SK-N-SH (cell line): ENCODE data around the gene BTBD10.

ENCODE experiments used
- CTCF ChIP-seq: fragments of 200-600 bp; sonication (generic); IDR thresholded peaks from 2 replicates; pipeline ENCODE4 v1.6.1; 2017; ENCODE audit warnings: antibody characterized with exemption, mild to moderate bottlenecking, moderate library complexity
- EP300 ChIP-seq, 2 experiments: IDR thresholded peaks; 2 replicates each; pipeline versions ENCODE4 v1.4.0 to v1.6.1; 2012; ENCODE audit warnings: borderline replicate concordance in 1 of 2, low read depth in 1 of 2, low read length in 1 of 2
- POLR2AphosphoS5 ChIP-seq: IDR thresholded peaks from 2 replicates; pipeline ENCODE4 v1.6.1; 2012; ENCODE audit warnings: low read depth, low read length
- SIN3A ChIP-seq: IDR thresholded peaks from 2 replicates; pipeline ENCODE4 v1.6.1; 2012; ENCODE audit warnings: low read depth, mild to moderate bottlenecking, low read length, moderate library complexity, borderline replicate concordance
- TEAD4 ChIP-seq: IDR thresholded peaks from 2 replicates; pipeline ENCODE4 v1.4.0; 2012; ENCODE audit warnings: mild to moderate bottlenecking, borderline replicate concordance; ENCODE audit not compliant: insufficient read depth
- YY1 ChIP-seq: IDR thresholded peaks from 2 replicates; pipeline ENCODE4 v1.4.0; 2012; ENCODE audit warnings: low read depth, mild to moderate bottlenecking
- TF ChIP-seq, protein P1 (sequence below): fragments of 150-350 bp; IDR thresholded peaks from 2 replicates; pipeline ENCODE4 v1.6.1; 2016; ENCODE audit warnings: mild to moderate bottlenecking, low read depth, low read length

GRCh38 chr11:13352711-13353110, 110.3 kb downstream of the BTBD10 start:
- no peak for TF ChIP-seq YY1
- TF ChIP-seq CTCF = no peak
- no peak for TF ChIP-seq EP300 (IDR thresholded peaks at IDR 0.05; ENCODE audit: borderline replicate concordance in 1 of 2, low read depth in 1 of 2, low read length in 1 of 2)
- no peak for TF ChIP-seq SIN3A
- TF ChIP-seq TEAD4 = no peak
- TF ChIP-seq, protein P1, sequence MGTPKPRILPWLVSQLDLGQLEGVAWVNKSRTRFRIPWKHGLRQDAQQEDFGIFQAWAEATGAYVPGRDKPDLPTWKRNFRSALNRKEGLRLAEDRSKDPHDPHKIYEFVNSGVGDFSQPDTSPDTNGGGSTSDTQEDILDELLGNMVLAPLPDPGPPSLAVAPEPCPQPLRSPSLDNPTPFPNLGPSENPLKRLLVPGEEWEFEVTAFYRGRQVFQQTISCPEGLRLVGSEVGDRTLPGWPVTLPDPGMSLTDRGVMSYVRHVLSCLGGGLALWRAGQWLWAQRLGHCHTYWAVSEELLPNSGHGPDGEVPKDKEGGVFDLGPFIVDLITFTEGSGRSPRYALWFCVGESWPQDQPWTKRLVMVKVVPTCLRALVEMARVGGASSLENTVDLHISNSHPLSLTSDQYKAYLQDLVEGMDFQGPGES = no peak
- TF ChIP-seq POLR2AphosphoS5 = no peak
